IPS-NIHi7 (cell line): ENCODE data around the gene RICTOR.
A peak's percentile ranks its signal among the peaks of the same experiment; 100 is the strongest.

Experiments
- DNase-seq: peaks from one replicate; pipeline ENCODE4 v3.0.0; 2012; ENCODE audit warnings: mixed read lengths; ENCODE audit errors: extremely low spot score

RICTOR gene

GRCh38 chr5:39074017-39074814 is at the start of gene RICTOR:
Gene RICTOR, minus strand, starts transcription at chr5:39074399. Its CDS starts 22 bp downstream, at chr5:39074377.
- DNase-seq, result peak; percentile 90

- DNase-seq, result no peak
Observed at GRCh38 chr5:39121922-39122321, 47.7 kb upstream of the RICTOR start.

- no peak for DNase-seq
Observed at GRCh38 chr5:39121315-39121714, 47.1 kb upstream of the RICTOR start.

- no peak for DNase-seq
Observed at GRCh38 chr5:39120052-39120420, 45.8 kb upstream of the RICTOR start.

- no peak for DNase-seq
Observed at GRCh38 chr5:39119404-39120051, 45.3 kb upstream of the RICTOR start.

GRCh38 chr5:39118638-39119037 is 44.4 kb upstream of the RICTOR start:
- DNase-seq, result no peak

- DNase-seq, result no peak
Observed at GRCh38 chr5:39117401-39117800, 43.2 kb upstream of the RICTOR start.

GRCh38 chr5:39116344-39117170 is 42.4 kb upstream of the RICTOR start:
- DNase-seq, result no peak

GRCh38 chr5:39115644-39116343 is 41.6 kb upstream of the RICTOR start:
- DNase-seq, result no peak

GRCh38 chr5:39114155-39114554 is 40.0 kb upstream of the RICTOR start:
- DNase-seq, result no peak

GRCh38 chr5:39113354-39113953 is 39.3 kb upstream of the RICTOR start:
- no peak for DNase-seq

- DNase-seq, result no peak
Observed at GRCh38 chr5:39109606-39110005, 35.4 kb upstream of the RICTOR start.

- no peak for DNase-seq
Observed at GRCh38 chr5:39108987-39109386, 34.8 kb upstream of the RICTOR start.

- DNase-seq, result no peak
Observed at GRCh38 chr5:39107350-39107749, 33.2 kb upstream of the RICTOR start.

GRCh38 chr5:39106322-39106721 is 32.1 kb upstream of the RICTOR start:
- DNase-seq, result no peak

GRCh38 chr5:39104221-39104620 is 30.0 kb upstream of the RICTOR start:
- no peak for DNase-seq

- no peak for DNase-seq
Observed at GRCh38 chr5:39102684-39103155, 28.5 kb upstream of the RICTOR start.

GRCh38 chr5:39100851-39101396 is 26.7 kb upstream of the RICTOR start:
- DNase-seq, result no peak

GRCh38 chr5:39100301-39100850 is 26.2 kb upstream of the RICTOR start:
- no peak for DNase-seq

- DNase-seq, result no peak
Observed at GRCh38 chr5:39099831-39100230, 25.6 kb upstream of the RICTOR start.

- no peak for DNase-seq
Observed at GRCh38 chr5:39093352-39093751, 19.2 kb upstream of the RICTOR start.
